HepG2 (cell line): Measurements from ENCODE around the gene TM4SF20. TPM values are rescaled to one million over a fixed set of nuclear protein-coding genes. Genes with fewer than 3 reads are reported as not detected.

Experiments
- BCLAF1 ChIP-seq: fragments of 450-650 bp; IDR thresholded peaks from 2 replicates; pipeline ENCODE4 v1.6.1; 2017; ENCODE audit warnings: mild to moderate bottlenecking
- BRCA1 ChIP-seq: sonication (generic); formaldehyde crosslinking; IDR thresholded peaks from 2 replicates; pipeline ENCODE4 v1.4.0; 2020; ENCODE audit warnings: missing genetic modification reagents
- DBP ChIP-seq: sonication (generic); formaldehyde crosslinking; IDR thresholded peaks from 2 replicates; pipeline ENCODE4 v1.4.0; 2020; ENCODE audit warnings: missing genetic modification reagents; ENCODE audit errors: not compliant biosample characterization
- GATA4 ChIP-seq: sonication (generic); IDR thresholded peaks from 2 replicates; pipeline ENCODE4 v1.6.1; 2016; ENCODE audit warnings: antibody characterized with exemption, low read depth, borderline replicate concordance
- KDM2A ChIP-seq: sonication (generic); formaldehyde crosslinking; IDR thresholded peaks from 2 replicates; pipeline ENCODE4 v1.4.0; 2020; ENCODE audit warnings: low read depth, missing genetic modification reagents, borderline replicate concordance
- ONECUT2 ChIP-seq: sonication (generic); formaldehyde crosslinking; IDR thresholded peaks from 2 replicates; pipeline ENCODE4 v1.4.0; 2020; ENCODE audit warnings: missing genetic modification reagents
- SETDB1 ChIP-seq: sonication (generic); formaldehyde crosslinking; IDR thresholded peaks from 2 replicates; pipeline ENCODE4 v1.5.1; 2020; ENCODE audit warnings: missing genetic modification reagents, mild to moderate bottlenecking, borderline replicate concordance
- SMARCE1 ChIP-seq: fragments of 450-650 bp; IDR thresholded peaks from 2 replicates; pipeline ENCODE4 v1.6.1; 2017; ENCODE audit warnings: borderline replicate concordance
- SMYD3 ChIP-seq: sonication (generic); formaldehyde crosslinking; IDR thresholded peaks from 2 replicates; pipeline ENCODE4 v1.8.1; 2023; ENCODE audit warnings: mild to moderate bottlenecking, missing genetic modification reagents
- SNAPC2 ChIP-seq: sonication (generic); formaldehyde crosslinking; IDR thresholded peaks from 2 replicates; pipeline ENCODE4 v1.8.1; 2022; ENCODE audit warnings: mild to moderate bottlenecking, missing genetic modification reagents
- SNAPC4 ChIP-seq: sonication (generic); formaldehyde crosslinking; IDR thresholded peaks from 2 replicates; pipeline ENCODE4 v1.4.0; 2020; ENCODE audit warnings: mild to moderate bottlenecking, missing genetic modification reagents
- SP4 ChIP-seq: sonication (generic); formaldehyde crosslinking; IDR thresholded peaks from 2 replicates; pipeline ENCODE4 v1.8.1; 2023; ENCODE audit warnings: mild to moderate bottlenecking, missing genetic modification reagents
- SUZ12 ChIP-seq: fragments of 150-350 bp; IDR thresholded peaks from 2 replicates; pipeline ENCODE4 v1.6.1; 2014; ENCODE audit warnings: low read depth, low read length
- ZHX1 ChIP-seq: sonication (generic); formaldehyde crosslinking; IDR thresholded peaks from 2 replicates; pipeline ENCODE4 v1.8.1; 2022; ENCODE audit warnings: low read depth, mild to moderate bottlenecking, missing genetic modification reagents
- ZNF24 ChIP-seq: fragments of 450-650 bp; IDR thresholded peaks from 2 replicates; pipeline ENCODE4 v1.6.1; 2017; ENCODE audit warnings: antibody characterized with exemption, mild to moderate bottlenecking
- ZNF441 ChIP-seq: sonication (generic); formaldehyde crosslinking; IDR thresholded peaks from 2 replicates; pipeline ENCODE4 v1.7.0; 2021; ENCODE audit warnings: missing genetic modification reagents, borderline replicate concordance
- ZNF709 ChIP-seq: sonication (generic); formaldehyde crosslinking; IDR thresholded peaks from 2 replicates; pipeline ENCODE4 v1.5.0; 2020; ENCODE audit warnings: mild to moderate bottlenecking, missing genetic modification reagents
- polyA plus RNA-seq, 8 experiments: library from polyadenylated mRNA; depleted of rRNA in 3 of 8; stranded (reverse) in 7 of 8; unstranded in 1 of 8; fragments of >200 nt; fragmentation: Illumina TruSeq in 4 of 8; extraction: Trizol in 4 of 8; gene quantifications; 2 replicates each; pipeline versions ENCODE4 v1.2.1 to v1.2.3, GENCODE V29; 2011 to 2016; ENCODE audit warnings: low read depth in 4 of 8, missing spikeins in 1 of 8, mixed read lengths in 1 of 8; ENCODE audit not compliant: insufficient read depth in 1 of 8
- total RNA-seq, 5 experiments: library from RNA; depleted of rRNA; stranded (reverse); fragments of >200 nt; fragmentation: Illumina TruSeq; extraction: Trizol; gene quantifications; 2 replicates each; pipeline ENCODE4 v1.2.3, GENCODE V29; 2016; ENCODE audit warnings: low read depth in 1 of 5

The TM4SF20 gene
- total and polyA plus RNA-seq, 2 of the 13 experiments (the other 11 are each of a cell fraction or from before 2014, with no cell fraction given), result not detected

- TF ChIP-seq ZHX1 (CRISPR knock-in tag), result no peak
- no peak; the same call in 1 of the 2 replicates for TF ChIP-seq ONECUT2 (CRISPR knock-in tag)
- TF ChIP-seq ZNF441 (CRISPR knock-in tag), result no peak
- no peak; the same call in 1 of the 2 replicates for TF ChIP-seq SP4
- TF ChIP-seq SNAPC2 (CRISPR knock-in tag), result peak; percentile 71; the same call in 1 of the 2 replicates
- TF ChIP-seq BCLAF1, result no peak
- peak; percentile 85; the same call in 1 of the 2 replicates for TF ChIP-seq SMYD3 (CRISPR knock-in tag)
- 0 out of 2 replicates have a peak, but pooled peaks have one; percentile 43 for TF ChIP-seq ZNF24
- TF ChIP-seq SNAPC4 (CRISPR knock-in tag), result no peak
- TF ChIP-seq SETDB1 (CRISPR knock-in tag), result no peak
- no peak for TF ChIP-seq GATA4
- peak; percentile 70 for TF ChIP-seq KDM2A
- TF ChIP-seq BRCA1 (CRISPR knock-in tag), result peak; percentile 89; the same call in 1 of the 2 replicates
- TF ChIP-seq ZNF709, result no peak
- TF ChIP-seq SUZ12, result no peak
- TF ChIP-seq SMARCE1, result no peak
- no peak for TF ChIP-seq DBP
These were observed 27.3 kb upstream of the TM4SF20 start (continued) for GRCh38 chr2:227406177-227407031.
